AG09309 (cell line): Measurements from ENCODE around the gene NRP2.
A peak's percentile ranks its signal among the peaks of the same experiment; 100 is the strongest.

Experiments
- DNase-seq: peaks from one replicate; pipeline ENCODE4 v3.0.0-alpha.2; 2010; ENCODE audit warnings: low read depth
- H3K4me3 ChIP-seq: 2 replicates; pipeline ENCODE4 v1.5.1; 2011; ENCODE audit warnings: mild to moderate bottlenecking, low read depth, low read length, moderate library complexity; ENCODE audit not compliant: control insufficient read depth
- TF ChIP-seq, protein P1 (sequence below): IDR thresholded peaks from 2 replicates; pipeline ENCODE4 v1.5.1; 2011; ENCODE audit warnings: mild to moderate bottlenecking, low read depth, low read length, inconsistent platforms; ENCODE audit not compliant: insufficient read depth, control insufficient read depth; ENCODE audit errors: missing control alignments

Gene NRP2

DNA sequence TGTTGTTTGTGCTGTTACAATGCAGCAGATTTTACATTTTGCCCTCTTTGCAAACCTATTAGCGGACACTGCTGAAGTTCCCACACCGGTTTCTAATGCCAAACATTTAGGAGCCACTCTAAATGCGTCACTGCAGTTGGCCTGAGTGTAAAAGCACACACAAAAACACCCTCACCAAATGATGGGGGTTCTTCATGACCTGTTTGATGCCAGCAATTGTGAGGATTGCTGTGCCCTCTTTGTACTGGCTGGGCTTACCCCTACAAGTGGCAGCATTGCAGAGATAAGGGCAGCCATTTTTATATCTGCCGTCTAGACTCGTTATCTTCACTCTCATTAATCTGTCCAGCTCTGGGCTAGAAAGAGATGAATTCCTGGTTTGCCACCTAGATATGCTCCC is 85.3 kb downstream of the NRP2 start:
- TF ChIP-seq, protein P1, sequence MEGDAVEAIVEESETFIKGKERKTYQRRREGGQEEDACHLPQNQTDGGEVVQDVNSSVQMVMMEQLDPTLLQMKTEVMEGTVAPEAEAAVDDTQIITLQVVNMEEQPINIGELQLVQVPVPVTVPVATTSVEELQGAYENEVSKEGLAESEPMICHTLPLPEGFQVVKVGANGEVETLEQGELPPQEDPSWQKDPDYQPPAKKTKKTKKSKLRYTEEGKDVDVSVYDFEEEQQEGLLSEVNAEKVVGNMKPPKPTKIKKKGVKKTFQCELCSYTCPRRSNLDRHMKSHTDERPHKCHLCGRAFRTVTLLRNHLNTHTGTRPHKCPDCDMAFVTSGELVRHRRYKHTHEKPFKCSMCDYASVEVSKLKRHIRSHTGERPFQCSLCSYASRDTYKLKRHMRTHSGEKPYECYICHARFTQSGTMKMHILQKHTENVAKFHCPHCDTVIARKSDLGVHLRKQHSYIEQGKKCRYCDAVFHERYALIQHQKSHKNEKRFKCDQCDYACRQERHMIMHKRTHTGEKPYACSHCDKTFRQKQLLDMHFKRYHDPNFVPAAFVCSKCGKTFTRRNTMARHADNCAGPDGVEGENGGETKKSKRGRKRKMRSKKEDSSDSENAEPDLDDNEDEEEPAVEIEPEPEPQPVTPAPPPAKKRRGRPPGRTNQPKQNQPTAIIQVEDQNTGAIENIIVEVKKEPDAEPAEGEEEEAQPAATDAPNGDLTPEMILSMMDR: no peak
- DNase-seq: no peak
- no peak overlapping the region for H3K4me3 ChIP-seq

DNA sequence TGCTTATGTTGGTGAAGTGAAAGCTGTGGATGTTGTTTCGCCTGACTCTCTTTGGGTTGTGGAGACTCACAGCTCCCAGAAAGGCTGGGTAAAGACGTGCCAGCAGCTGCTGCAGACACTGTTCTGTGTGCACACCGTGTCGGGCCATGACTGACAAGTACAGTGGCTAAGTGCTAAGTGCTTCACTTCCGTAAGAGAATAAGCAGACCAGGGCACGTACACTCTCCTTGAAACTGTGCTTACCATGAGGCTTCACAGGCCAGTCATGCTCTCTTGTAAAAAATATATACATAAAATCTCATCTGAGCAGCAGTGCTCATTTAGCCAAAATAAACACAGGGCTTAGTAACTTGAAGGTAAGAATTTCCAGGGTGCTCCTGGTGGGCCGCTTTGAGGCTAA is 86.0 kb downstream of the NRP2 start:
- DNase-seq: no peak
- no peak overlapping the region for H3K4me3 ChIP-seq
- TF ChIP-seq, protein P1: no peak

DNA sequence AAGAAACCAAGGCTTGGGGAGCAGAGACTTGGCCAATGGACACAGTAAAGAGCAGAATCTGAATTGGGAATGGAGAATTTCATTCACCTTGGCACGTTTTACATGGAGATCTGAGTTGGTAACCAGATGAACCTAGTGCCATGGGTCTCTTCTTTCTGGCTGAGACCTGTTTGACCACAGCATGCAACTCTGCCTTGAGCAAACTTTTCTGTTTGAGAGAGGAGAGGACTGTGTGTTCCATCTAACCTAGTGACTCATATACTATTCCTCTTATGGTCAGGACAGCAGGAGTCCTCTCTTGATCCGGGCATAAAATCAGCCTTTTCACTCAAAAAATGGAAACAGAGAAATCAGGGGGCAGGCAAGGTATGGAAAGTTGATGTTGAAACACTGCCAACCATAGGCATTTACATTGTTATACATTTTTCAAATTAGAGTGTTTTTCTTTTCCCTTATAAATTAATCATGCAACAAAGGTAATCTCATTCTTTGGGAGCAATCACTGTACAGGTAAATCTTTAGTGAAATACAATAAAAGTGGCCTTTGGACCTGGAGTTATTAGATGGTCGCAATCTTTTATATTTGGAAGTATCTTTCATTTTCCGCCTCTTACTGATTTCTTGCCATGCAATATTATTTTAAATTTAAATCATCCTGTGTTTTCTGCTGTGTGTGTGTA is 86.7 kb downstream of the NRP2 start:
- no peak for DNase-seq
- H3K4me3 ChIP-seq: no peak overlapping the region
- TF ChIP-seq, protein P1: no peak

DNA sequence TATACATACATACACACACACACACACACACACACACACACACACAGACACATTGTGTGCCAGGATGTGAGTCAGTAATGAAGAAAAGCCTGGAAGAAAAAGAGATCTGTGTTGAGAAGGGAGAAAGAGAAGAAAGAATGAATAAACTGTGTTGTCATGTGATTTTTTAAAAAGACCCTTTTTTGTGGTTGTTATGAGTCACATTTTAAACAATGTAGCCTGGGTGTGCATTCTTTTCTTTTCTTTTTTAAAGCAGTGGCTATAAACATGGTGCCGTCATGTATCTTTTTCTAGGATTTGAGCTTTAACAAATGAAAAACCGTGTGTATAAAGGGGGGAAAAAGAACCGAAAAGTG is 87.2 kb downstream of the NRP2 start:
- peak; percentile 56 for DNase-seq
- no peak overlapping the region for H3K4me3 ChIP-seq
- TF ChIP-seq, protein P1: no peak

DNA sequence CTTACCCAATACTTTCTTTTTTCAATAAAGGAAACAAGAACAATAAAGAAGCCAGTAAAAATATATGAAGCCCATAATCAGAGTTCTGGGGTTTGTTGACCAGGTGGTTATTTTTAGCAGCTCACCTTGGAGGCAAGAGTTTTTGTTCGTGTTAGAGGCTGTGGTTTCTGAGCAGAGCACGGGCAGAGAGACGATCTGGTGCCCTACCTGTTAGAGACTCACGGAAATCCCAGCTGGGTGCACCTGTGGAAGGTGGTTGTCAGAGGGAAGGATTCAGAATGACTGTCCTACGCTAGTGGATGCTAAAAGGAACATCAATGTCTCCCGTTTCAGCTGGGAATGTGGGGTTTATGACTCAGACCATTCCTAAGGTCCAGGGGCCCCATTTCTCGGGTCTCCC is 87.6 kb downstream of the NRP2 start:
- no peak overlapping the region for H3K4me3 ChIP-seq
- TF ChIP-seq, protein P1: no peak
- DNase-seq: no peak

DNA sequence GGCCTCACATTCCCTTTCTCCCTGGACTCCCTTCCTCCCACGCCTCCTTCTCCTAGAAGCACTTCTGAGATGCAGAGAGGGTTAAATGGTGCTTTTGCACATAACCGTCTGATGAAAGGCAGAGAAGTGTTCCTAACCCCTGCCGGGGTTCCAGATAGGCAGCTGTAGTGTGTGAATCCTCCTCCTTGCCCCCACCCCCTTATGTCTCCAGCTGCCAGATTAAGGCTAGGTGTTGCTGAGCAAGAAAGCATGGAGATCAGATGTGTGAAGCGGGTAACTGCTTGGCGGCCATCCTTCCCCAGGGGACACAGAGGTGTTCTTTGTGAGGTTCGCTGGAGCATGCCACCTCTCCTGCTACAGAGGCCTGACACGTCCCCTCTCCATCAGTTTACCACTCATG is 88.3 kb downstream of the NRP2 start:
- TF ChIP-seq, protein P1: no peak
- DNase-seq: no peak
- no peak overlapping the region for H3K4me3 ChIP-seq

DNA sequence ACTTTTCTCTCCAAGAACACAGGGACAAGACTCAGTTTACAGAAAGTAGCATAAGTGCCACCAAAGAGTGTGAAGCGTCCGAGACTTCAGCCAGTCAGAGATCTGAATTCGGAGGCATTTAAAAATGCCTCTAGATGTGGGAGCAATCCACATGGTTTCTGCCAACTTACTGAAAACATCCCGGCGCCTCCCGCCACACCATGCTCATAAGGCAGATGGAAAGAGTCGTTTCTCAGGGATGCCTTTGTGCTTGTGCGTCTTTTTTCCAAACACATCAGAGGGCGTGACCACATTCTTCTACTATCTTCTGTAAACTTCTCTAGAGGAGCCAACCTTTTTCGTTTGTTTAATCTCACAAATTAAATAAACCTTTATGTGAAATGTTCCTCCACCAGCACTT is 88.7 kb downstream of the NRP2 start:
- TF ChIP-seq, protein P1: no peak
- no peak overlapping the region for H3K4me3 ChIP-seq
- no peak for DNase-seq
